Smooth muscle cell (in vitro differentiated cells): Measurements from ENCODE around the gene TOMM7. TPM values are rescaled to one million over a fixed set of nuclear protein-coding genes. Genes with fewer than 3 reads are reported as not detected.

Source experiments
- DNase-seq: peaks from one replicate; lab custom pipeline; 2025; ENCODE audit not compliant: unreplicated experiment; lab: John Stamatoyannopoulos, UW
- H2AFZ ChIP-seq: fragments of 200-600 bp; sonication (generic); 2 replicates; pipeline ENCODE4 v1.6.0; 2016; ENCODE audit warnings: antibody characterized with exemption, low read depth, mild to moderate bottlenecking
- H3F3A ChIP-seq: fragments of 200-600 bp; sonication (generic); 2 replicates; pipeline ENCODE4 v1.6.0; 2017; ENCODE audit warnings: antibody characterized with exemption, low read depth
- H3K27ac ChIP-seq: fragments of 200-600 bp; sonication (generic); 2 replicates; pipeline ENCODE4 v1.5.1; 2016; ENCODE audit warnings: low read depth, mild to moderate bottlenecking
- H3K27me3 ChIP-seq: fragments of 200-600 bp; sonication (generic); 2 replicates; pipeline ENCODE4 v1.6.1; 2016; ENCODE audit warnings: low read depth, mild to moderate bottlenecking
- H3K36me3 ChIP-seq: fragments of 200-600 bp; sonication (generic); 2 replicates; pipeline ENCODE4 v1.5.1; 2016; ENCODE audit warnings: low read depth
- H3K4me1 ChIP-seq: fragments of 200-600 bp; sonication (generic); 2 replicates; pipeline ENCODE4 v1.5.1; 2016; ENCODE audit warnings: low read depth
- H3K4me2 ChIP-seq: fragments of 200-600 bp; sonication (generic); 2 replicates; pipeline ENCODE4 v1.6.0; 2016; ENCODE audit warnings: mild to moderate bottlenecking
- H3K4me3 ChIP-seq: fragments of 200-600 bp; sonication (generic); 2 replicates; pipeline ENCODE4 v1.5.1; 2016; ENCODE audit warnings: mild to moderate bottlenecking
- H3K79me2 ChIP-seq: fragments of 200-600 bp; sonication (generic); 2 replicates; pipeline ENCODE4 v1.6.0; 2016; ENCODE audit warnings: low read depth, mild to moderate bottlenecking
- H3K9ac ChIP-seq: fragments of 200-600 bp; sonication (generic); 2 replicates; pipeline ENCODE4 v1.6.0; 2016; ENCODE audit warnings: low read depth
- H3K9me3 ChIP-seq: fragments of 200-600 bp; sonication (generic); replicated peaks from 2 replicates; pipeline ENCODE4 v1.5.1; 2016; ENCODE audit warnings: low read depth
- H4K20me1 ChIP-seq: fragments of 200-600 bp; sonication (generic); 2 replicates; pipeline ENCODE4 v1.6.0; 2016; ENCODE audit warnings: low read depth
- WGBS: methylation state at CpG from one replicate; pipeline ENCODE4 v1.1.7; 2016; ENCODE audit warnings: low lambda C conversion rate; 5-methylcytosine and 5-hydroxymethylcytosine counted together
- polyA plus RNA-seq: library from polyadenylated mRNA; unstranded; fragments of >200 nt; fragmentation: Nextera tagmentation; extraction: Ambion mirVana; gene quantifications from 2 replicates; pipeline ENCODE4 v1.2.1, GENCODE V29; 2016
- total RNA-seq: library from RNA; depleted of rRNA; stranded (reverse); fragments of >200 nt; gene quantifications from 2 replicates; pipeline ENCODE4 v1.2.3, GENCODE V29; 2014
- TF ChIP-seq, protein P1 (sequence below): fragments of 200-600 bp; sonication (generic); IDR thresholded peaks from 2 replicates; pipeline ENCODE4 v1.5.1; 2017; ENCODE audit warnings: borderline replicate concordance, mild to moderate bottlenecking, antibody characterized with exemption; ENCODE audit not compliant: insufficient read depth, poor library complexity, severe bottlenecking

The TOMM7 gene
- total and polyA plus RNA-seq, 2 experiments from 2014 or later: 202 to 285 TPM

DNA sequence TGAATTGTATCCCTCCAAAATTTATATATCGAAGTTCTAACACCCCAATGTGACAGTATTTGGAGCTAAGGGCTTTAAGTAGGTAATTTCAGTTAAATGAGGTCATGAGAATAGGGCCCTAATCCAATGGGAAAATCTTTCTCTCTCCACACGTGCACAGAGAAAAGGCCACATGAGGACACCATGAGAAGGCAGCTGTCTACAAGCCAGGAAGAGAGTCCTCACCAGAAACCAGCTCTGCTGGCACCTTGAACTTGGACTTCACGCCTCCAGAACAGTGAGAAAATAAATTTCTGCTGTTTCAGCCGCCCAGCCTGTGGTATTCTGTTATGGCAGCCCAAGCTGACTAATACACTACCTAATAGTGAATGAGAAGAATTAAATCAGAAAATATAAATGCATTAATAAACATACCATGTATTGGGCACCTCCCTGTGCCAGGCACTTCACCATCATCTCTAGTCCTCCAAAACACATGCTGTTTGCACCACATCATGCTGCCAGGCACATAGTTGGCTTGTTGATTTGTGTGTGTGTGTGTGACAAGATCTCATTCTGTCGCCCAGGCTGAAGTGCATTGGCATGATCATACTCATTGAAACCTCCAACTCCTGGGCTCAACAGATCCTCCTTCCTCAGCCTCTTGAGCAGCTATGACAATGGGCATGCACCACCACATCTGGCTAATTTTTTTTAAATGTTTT is 9.1 kb upstream of the TOMM7 start:
- no peak for DNase-seq
- no peaks in the 10 kb centered on the region for H3K79me2 ChIP-seq
- no peaks in the 10 kb centered on the region for H3K9me3 ChIP-seq
- no peak overlapping the region for H3K9ac ChIP-seq
- no peak overlapping the region for H2AFZ ChIP-seq
- H3K4me3 ChIP-seq: no peak overlapping the region
- H3K27ac ChIP-seq: no peak overlapping the region
- H3K4me2 ChIP-seq: no peak overlapping the region
- WGBS: 84% methylated on average over 5 of the region's 5 CpGs
- TF ChIP-seq, protein P1, sequence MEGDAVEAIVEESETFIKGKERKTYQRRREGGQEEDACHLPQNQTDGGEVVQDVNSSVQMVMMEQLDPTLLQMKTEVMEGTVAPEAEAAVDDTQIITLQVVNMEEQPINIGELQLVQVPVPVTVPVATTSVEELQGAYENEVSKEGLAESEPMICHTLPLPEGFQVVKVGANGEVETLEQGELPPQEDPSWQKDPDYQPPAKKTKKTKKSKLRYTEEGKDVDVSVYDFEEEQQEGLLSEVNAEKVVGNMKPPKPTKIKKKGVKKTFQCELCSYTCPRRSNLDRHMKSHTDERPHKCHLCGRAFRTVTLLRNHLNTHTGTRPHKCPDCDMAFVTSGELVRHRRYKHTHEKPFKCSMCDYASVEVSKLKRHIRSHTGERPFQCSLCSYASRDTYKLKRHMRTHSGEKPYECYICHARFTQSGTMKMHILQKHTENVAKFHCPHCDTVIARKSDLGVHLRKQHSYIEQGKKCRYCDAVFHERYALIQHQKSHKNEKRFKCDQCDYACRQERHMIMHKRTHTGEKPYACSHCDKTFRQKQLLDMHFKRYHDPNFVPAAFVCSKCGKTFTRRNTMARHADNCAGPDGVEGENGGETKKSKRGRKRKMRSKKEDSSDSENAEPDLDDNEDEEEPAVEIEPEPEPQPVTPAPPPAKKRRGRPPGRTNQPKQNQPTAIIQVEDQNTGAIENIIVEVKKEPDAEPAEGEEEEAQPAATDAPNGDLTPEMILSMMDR: no peak
- no peaks in the 10 kb centered on the region for H3K36me3 ChIP-seq
- no peaks in the 10 kb centered on the region for H4K20me1 ChIP-seq
- no peaks in the 10 kb centered on the region for H3K27me3 ChIP-seq
- H3F3A ChIP-seq: no peaks in the 10 kb centered on the region
- no peaks in the 10 kb centered on the region for H3K4me1 ChIP-seq

DNA sequence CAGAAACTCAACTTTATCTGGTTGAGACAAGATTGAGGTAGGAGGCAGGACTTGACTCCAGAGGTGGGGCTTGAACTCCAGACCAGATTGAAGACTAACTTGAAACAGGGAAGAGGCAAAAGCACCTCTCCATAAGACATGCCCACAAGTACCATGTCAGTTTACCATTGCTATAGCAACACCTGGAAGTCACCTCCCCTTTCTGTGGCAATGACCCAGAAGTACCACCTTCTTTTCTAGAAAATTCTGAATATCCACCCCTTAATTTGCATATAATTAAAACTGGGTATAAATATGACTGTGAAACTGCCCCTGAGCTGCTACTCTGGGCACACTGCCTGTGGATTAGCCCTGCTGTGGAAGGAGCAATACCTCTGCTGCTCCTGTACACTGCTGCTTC is 4.9 kb upstream of the TOMM7 start:
- Histone ChIP-seq H3K27ac (no peak overlapping the region), H3K4me3 (no peak overlapping the region), H3K36me3 (no peaks in the 10 kb centered on the region), H4K20me1 (no peaks in the 10 kb centered on the region), H2AFZ (no peak overlapping the region), H3K9ac (no peak overlapping the region), H3F3A (no peaks in the 10 kb centered on the region), H3K27me3 (no peaks in the 10 kb centered on the region), H3K4me2 (no peak overlapping the region), H3K79me2 (no peaks in the 10 kb centered on the region), H3K4me1 (peaks cover 6% of the 10 kb centered on the region), H3K9me3 (no peaks in the 10 kb centered on the region)
- DNase-seq: no peak
- TF ChIP-seq, protein P1: no peak

DNA sequence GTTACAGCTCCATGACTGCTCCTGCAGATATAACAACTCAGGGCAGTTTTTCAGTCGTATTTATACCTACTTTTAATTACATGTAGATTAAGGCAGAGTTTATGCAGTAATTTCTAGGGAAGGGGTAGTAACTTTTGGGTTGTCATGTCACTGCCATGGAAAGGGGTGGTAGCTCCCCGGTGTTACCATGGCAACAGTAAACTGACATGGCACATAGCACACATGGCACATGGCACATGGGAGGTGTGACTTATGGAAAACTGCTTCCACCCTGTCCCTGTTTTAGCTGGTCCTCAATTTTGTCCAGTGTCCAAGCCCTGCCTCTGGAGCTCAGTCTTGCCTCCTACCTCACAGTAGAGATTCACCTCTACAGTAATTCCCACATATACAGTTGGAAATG is 3.9 kb upstream of the TOMM7 start:
- DNase-seq: no peak
- no peaks in the 10 kb centered on the region for H3K9me3 ChIP-seq
- H3K9ac ChIP-seq: no peak overlapping the region
- H3K27me3 ChIP-seq: no peaks in the 10 kb centered on the region
- H3K27ac ChIP-seq: no peak overlapping the region
- peaks cover 7% of the 10 kb centered on the region for H3K79me2 ChIP-seq
- H4K20me1 ChIP-seq: no peaks in the 10 kb centered on the region
- H3F3A ChIP-seq: peaks cover under 1% of the 10 kb centered on the region
- no peaks in the 10 kb centered on the region for H3K36me3 ChIP-seq
- H2AFZ ChIP-seq: no peak overlapping the region
- no peak overlapping the region for H3K4me2 ChIP-seq
- TF ChIP-seq, protein P1: no peak
- 87% methylated on average over 2 of the region's 2 CpGs for WGBS
- no peak overlapping the region for H3K4me3 ChIP-seq
- H3K4me1 ChIP-seq: peaks cover 6% of the 10 kb centered on the region

DNA sequence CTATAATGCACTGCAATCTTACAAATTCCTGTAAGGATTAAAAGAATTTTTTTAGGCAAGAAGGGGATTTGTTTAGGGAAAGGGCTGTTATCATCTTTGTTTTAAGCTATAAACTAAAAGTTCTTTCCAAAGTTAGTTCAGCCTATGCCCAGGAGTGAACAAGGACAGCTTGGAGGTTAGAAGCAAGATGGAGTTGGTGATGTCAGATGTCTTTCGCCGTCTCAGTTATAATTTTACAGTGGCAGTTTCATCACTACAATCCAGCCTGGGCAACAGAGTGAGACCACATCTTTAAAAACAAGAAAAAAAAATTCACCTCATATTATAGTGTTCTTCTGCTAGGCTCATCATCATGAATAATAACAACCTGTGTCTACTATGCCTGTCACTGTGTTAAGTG is 2.1 kb upstream of the TOMM7 start:
- WGBS: 98% methylated on average over 2 of the region's 2 CpGs
- Histone ChIP-seq H3K4me3 (no peak overlapping the region), H3K4me2 (no peak overlapping the region), H3F3A (peaks cover 3% of the 10 kb centered on the region), H3K9me3 (no peaks in the 10 kb centered on the region), H3K27me3 (no peaks in the 10 kb centered on the region), H4K20me1 (peaks cover 8% of the 10 kb centered on the region), H3K36me3 (no peaks in the 10 kb centered on the region), H3K9ac (no peak overlapping the region), H2AFZ (no peak overlapping the region), H3K4me1 (peaks cover 10% of the 10 kb centered on the region), H3K79me2 (peaks cover 11% of the 10 kb centered on the region), H3K27ac (no peak overlapping the region)
- DNase-seq: no peak
- TF ChIP-seq, protein P1: no peak
